Activated CD8-positive, alpha-beta memory T cell treated with anti-CD3 and anti-CD28 coated beads, Interleukin-2, amount 50 U/mL, for 24 hours (primary cell): ENCODE measurements around the gene HACL1.

ENCODE experiments used
- DNase-seq: peaks from one replicate; pipeline ENCODE4 v3.0.0-alpha.2; 2020; ENCODE audit errors: extremely low read depth

The HACL1 gene

GRCh38 chr3:15523660-15524417 is 77.5 kb downstream of the HACL1 start:
- no peak for DNase-seq

GRCh38 chr3:15522016-15522415 is 79.4 kb downstream of the HACL1 start:
- DNase-seq = no peak

- no peak for DNase-seq
Measured at GRCh38 chr3:15521573-15521965, 79.8 kb downstream of the HACL1 start, which contains the start of gene COLQ. Gene COLQ, minus strand, starts transcription at chr3:15521706. Its CDS starts 81 bp downstream, at chr3:15521625.

GRCh38 chr3:15520804-15521572 is 80.4 kb downstream of the HACL1 start:
- DNase-seq = no peak

GRCh38 chr3:15520185-15520584 is 81.2 kb downstream of the HACL1 start:
- no peak for DNase-seq

GRCh38 chr3:15519096-15519495 is 82.3 kb downstream of the HACL1 start:
- no peak for DNase-seq

GRCh38 chr3:15514663-15515340 is 86.6 kb downstream of the HACL1 start:
- no peak for DNase-seq

- no peak for DNase-seq
Measured at GRCh38 chr3:15513810-15514662, 87.3 kb downstream of the HACL1 start.

- no peak for DNase-seq
Measured at GRCh38 chr3:15513116-15513515, 88.3 kb downstream of the HACL1 start.

GRCh38 chr3:15512166-15512565 is 89.2 kb downstream of the HACL1 start:
- no peak for DNase-seq

GRCh38 chr3:15511156-15511555 is 90.2 kb downstream of the HACL1 start:
- no peak for DNase-seq
